HCT116 (cell line): ENCODE results near the gene SDK1. TPM values are rescaled to one million over a fixed set of nuclear protein-coding genes. Genes with fewer than 3 reads are reported as not detected.

ENCODE experiments used
- ATAC-seq: fragments of 200-7000 bp; cut with Tn5 transposase; 2 replicates; pipeline ENCODE4 v1.9.1; 2020; ENCODE audit warnings: mild to moderate bottlenecking, moderate library complexity
- BruUV-seq: library from RNA; stranded (reverse); fragments of 400-500 nt; replicated peaks from 2 replicates; lab custom pipeline; 2021; lab: Mats Ljungman, UMichigan
- CTCF ChIA-PET: fragments of 300-600 bp; sonication (Branson Sonifier 250); formaldehyde crosslinking; loops from one replicate; lab custom pipeline; 2021; ENCODE audit warnings: antibody characterized with exemption; lab: Charles Lee
- POLR2A ChIA-PET: fragments of 300-600, 350-600 bp; sonication (Branson Sonifier 250); formaldehyde crosslinking; loops from one replicate; lab custom pipeline; 2021; ENCODE audit warnings: antibody characterized with exemption; lab: Charles Lee
- RAD21 ChIA-PET, 2 experiments: fragments of 300-600 bp; sonication (Branson Sonifier 250); formaldehyde crosslinking; loops; one replicate each; lab custom pipeline; 2023; ENCODE audit warnings: low total read pairs in 2 of 2; ENCODE audit not compliant: uncharacterized antibody in 2 of 2, unreplicated experiment in 2 of 2, low non-redundant PET in 1 of 2; lab: Charles Lee
- DNase-seq: peaks from one replicate; pipeline ENCODE4 v3.0.0-alpha.2; 2010; ENCODE audit warnings: low read depth, low spot score
- H2AFZ ChIP-seq: fragments of 200-600 bp; shearing (Covaris generic), sonication (generic); 2 replicates; pipeline ENCODE4 v1.6.1; 2017; ENCODE audit warnings: low read depth, mixed run types, mixed read lengths, antibody characterized with exemption, low read length; ENCODE audit not compliant: poor library complexity, severe bottlenecking
- H3K27ac ChIP-seq: 2 replicates; pipeline ENCODE4 v1.5.1; 2012; ENCODE audit warnings: low read depth, low read length
- H3K27me3 ChIP-seq: fragments of 200-600 bp; sonication (generic); 2 replicates; pipeline ENCODE4 v1.6.1; 2016; ENCODE audit warnings: mixed run types, low read length, mixed read lengths; ENCODE audit not compliant: insufficient read depth
- H3K36me3 ChIP-seq, 2 experiments: fragments of 200-500 bp in 1 of 2; fragments of 200-600 bp in 1 of 2; sonication (Bioruptor generic) in 1 of 2; sonication (generic) in 1 of 2; 2 replicates each; pipeline versions ENCODE4 v1.5.1 to v1.6.1; 2014 to 2016; ENCODE audit warnings: low read length in 2 of 2, inconsistent platforms in 1 of 2, mixed read lengths in 1 of 2, mixed run types in 1 of 2; ENCODE audit not compliant: insufficient read depth in 2 of 2, control insufficient read depth in 1 of 2
- H3K4me1 ChIP-seq, 2 experiments: fragments of 200-600 bp in 1 of 2; sonication (generic) in 1 of 2; 2 replicates each; pipeline versions ENCODE4 v1.5.1 to v1.6.1; 2012 to 2017; ENCODE audit warnings: low read length in 2 of 2, inconsistent platforms in 1 of 2, mild to moderate bottlenecking in 1 of 2, mixed read lengths in 1 of 2, mixed run types in 1 of 2, moderate library complexity in 1 of 2; ENCODE audit not compliant: insufficient read depth in 2 of 2, control insufficient read depth in 1 of 2
- H3K4me2 ChIP-seq: fragments of 200-600 bp; sonication (generic); 2 replicates; pipeline ENCODE4 v1.6.1; 2017; ENCODE audit warnings: mixed run types, low read length, mixed read lengths
- H3K4me3 ChIP-seq, 2 experiments: fragments of 200-600 bp in 1 of 2; sonication (generic) in 1 of 2; replicated peaks in 1 of 2; 2 replicates each; pipeline ENCODE4 v1.5.1; 2011 to 2016; ENCODE audit warnings: low read length in 2 of 2, control low read depth in 1 of 2, low read depth in 1 of 2, mild to moderate bottlenecking in 1 of 2, mixed read lengths in 1 of 2, mixed run types in 1 of 2
- H3K79me2 ChIP-seq: fragments of 200-600 bp; sonication (generic); 2 replicates; pipeline ENCODE4 v1.6.1; 2017; ENCODE audit warnings: mild to moderate bottlenecking, mixed run types, low read length, moderate library complexity, mixed read lengths; ENCODE audit not compliant: insufficient read depth
- H3K9ac ChIP-seq: fragments of 200-600 bp; sonication (generic); 2 replicates; pipeline ENCODE4 v1.6.1; 2016; ENCODE audit warnings: low read length, mixed read lengths
- H3K9me2 ChIP-seq: fragments of 200-600 bp; sonication (generic), shearing (Covaris generic); 2 replicates; pipeline ENCODE4 v1.6.1; 2017; ENCODE audit warnings: mixed run types, mild to moderate bottlenecking, moderate library complexity; ENCODE audit not compliant: insufficient read depth
- H3K9me3 ChIP-seq, 2 experiments: fragments of 200-500 bp in 1 of 2; fragments of 200-600 bp in 1 of 2; sonication (Bioruptor generic) in 1 of 2; sonication (generic) in 1 of 2; 2 replicates each; pipeline ENCODE4 v1.6.1; 2014 to 2017; ENCODE audit warnings: low read length in 2 of 2, mixed read lengths in 2 of 2, inconsistent platforms in 1 of 2, low read depth in 1 of 2, mild to moderate bottlenecking in 1 of 2, mixed run types in 1 of 2, moderate library complexity in 1 of 2; ENCODE audit not compliant: control insufficient read depth in 1 of 2, insufficient read depth in 1 of 2
- H4K20me1 ChIP-seq: fragments of 200-600 bp; sonication (generic), shearing (Covaris generic); 2 replicates; pipeline ENCODE4 v1.6.1; 2017; ENCODE audit warnings: mixed run types, mild to moderate bottlenecking, moderate library complexity; ENCODE audit not compliant: insufficient read depth
- CBX3 ChIP-seq: IDR thresholded peaks from 2 replicates; pipeline ENCODE4 v1.6.1; 2012; ENCODE audit warnings: low read depth
- POLR2A ChIP-seq: IDR thresholded peaks from 2 replicates; pipeline ENCODE4 v1.7.0; 2011; ENCODE audit warnings: borderline replicate concordance; ENCODE audit not compliant: insufficient read depth, insufficient read length; ENCODE audit errors: extremely low read depth
- ZNF274 ChIP-seq: fragments of 200-500 bp; sonication (Bioruptor generic); IDR thresholded peaks from 2 replicates; pipeline ENCODE4 v1.6.1; 2014; ENCODE audit warnings: mild to moderate bottlenecking, low read depth, low read length, inconsistent platforms
- intact Hi-C: fragments of 100-400 bp; cut with micrococcal nuclease; formaldehyde crosslinking; loops from 2 replicates; pipeline ENCODE4 v1.10.0; 2022
- total RNA-seq: library from RNA; stranded (reverse); gene quantifications from one replicate; pipeline ENCODE4 v1.2.1, GENCODE V29; 2021; ENCODE audit not compliant: unreplicated experiment
- TF ChIP-seq, protein P1 (sequence below): IDR thresholded peaks from 2 replicates; pipeline ENCODE4 v1.6.1; 2012
- TF ChIP-seq, protein P2 (sequence below): IDR thresholded peaks from 2 replicates; pipeline ENCODE4 v1.6.1; 2012; ENCODE audit warnings: low read depth

The SDK1 gene
- total RNA-seq, 1 experiment from 2014 or later = 0.05 TPM

- no peak for TF ChIP-seq ZNF274
- TF ChIP-seq, protein P1, sequence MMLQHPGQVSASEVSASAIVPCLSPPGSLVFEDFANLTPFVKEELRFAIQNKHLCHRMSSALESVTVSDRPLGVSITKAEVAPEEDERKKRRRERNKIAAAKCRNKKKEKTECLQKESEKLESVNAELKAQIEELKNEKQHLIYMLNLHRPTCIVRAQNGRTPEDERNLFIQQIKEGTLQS = no peak
- TF ChIP-seq, protein P2, sequence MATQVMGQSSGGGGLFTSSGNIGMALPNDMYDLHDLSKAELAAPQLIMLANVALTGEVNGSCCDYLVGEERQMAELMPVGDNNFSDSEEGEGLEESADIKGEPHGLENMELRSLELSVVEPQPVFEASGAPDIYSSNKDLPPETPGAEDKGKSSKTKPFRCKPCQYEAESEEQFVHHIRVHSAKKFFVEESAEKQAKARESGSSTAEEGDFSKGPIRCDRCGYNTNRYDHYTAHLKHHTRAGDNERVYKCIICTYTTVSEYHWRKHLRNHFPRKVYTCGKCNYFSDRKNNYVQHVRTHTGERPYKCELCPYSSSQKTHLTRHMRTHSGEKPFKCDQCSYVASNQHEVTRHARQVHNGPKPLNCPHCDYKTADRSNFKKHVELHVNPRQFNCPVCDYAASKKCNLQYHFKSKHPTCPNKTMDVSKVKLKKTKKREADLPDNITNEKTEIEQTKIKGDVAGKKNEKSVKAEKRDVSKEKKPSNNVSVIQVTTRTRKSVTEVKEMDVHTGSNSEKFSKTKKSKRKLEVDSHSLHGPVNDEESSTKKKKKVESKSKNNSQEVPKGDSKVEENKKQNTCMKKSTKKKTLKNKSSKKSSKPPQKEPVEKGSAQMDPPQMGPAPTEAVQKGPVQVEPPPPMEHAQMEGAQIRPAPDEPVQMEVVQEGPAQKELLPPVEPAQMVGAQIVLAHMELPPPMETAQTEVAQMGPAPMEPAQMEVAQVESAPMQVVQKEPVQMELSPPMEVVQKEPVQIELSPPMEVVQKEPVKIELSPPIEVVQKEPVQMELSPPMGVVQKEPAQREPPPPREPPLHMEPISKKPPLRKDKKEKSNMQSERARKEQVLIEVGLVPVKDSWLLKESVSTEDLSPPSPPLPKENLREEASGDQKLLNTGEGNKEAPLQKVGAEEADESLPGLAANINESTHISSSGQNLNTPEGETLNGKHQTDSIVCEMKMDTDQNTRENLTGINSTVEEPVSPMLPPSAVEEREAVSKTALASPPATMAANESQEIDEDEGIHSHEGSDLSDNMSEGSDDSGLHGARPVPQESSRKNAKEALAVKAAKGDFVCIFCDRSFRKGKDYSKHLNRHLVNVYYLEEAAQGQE = no peak
- no peak for TF ChIP-seq POLR2A
- no peak for TF ChIP-seq CBX3
Measured at GRCh38 chr7:3951316-3952055, 650.4 kb downstream of the SDK1 start.

More at GRCh38 chr7:3951316-3952055, 650.4 kb downstream of the SDK1 start:
- Histone ChIP-seq H3K27me3 (peaks cover 5% of the 10 kb centered on the region), H3K9me3 (no peaks in the 10 kb centered on the region), H2AFZ (no peak overlapping the region), H3K36me3 (no peaks in the 10 kb centered on the region), H3K27ac (no peak overlapping the region), H3K4me2 (no peak overlapping the region), H3K9me2 (no peaks in the 10 kb centered on the region), H3K4me1 (no peaks in the 10 kb centered on the region; a peak in 1 of 4 replicates), H3K9ac (no peak overlapping the region), H4K20me1 (no peaks in the 10 kb centered on the region), H3K4me3 (no peak overlapping the region), H3K79me2 (no peaks in the 10 kb centered on the region)
- RAD21 ChIA-PET = no interaction called here
- no TSS peak for BruUV-seq
- intact Hi-C loops = no loop called here
- DNase-seq (no peak), ATAC-seq (no peak)
- CTCF ChIA-PET = no interaction called here
- POLR2A ChIA-PET = no interaction called here
